DMS53 treated with DMSO at 0.1 percent for 48 hours (cell line): ENCODE results near the gene TBXAS1.

Source experiments
- DNase-seq: peaks from one replicate; lab custom pipeline; 2025; ENCODE audit not compliant: unreplicated experiment; lab: John Stamatoyannopoulos, UW

TBXAS1 gene

GRCh38 chr7:140018125-140019043 is 189.3 kb downstream of the TBXAS1 start:
- no peak for DNase-seq

GRCh38 chr7:140019172-140019571 is 190.1 kb downstream of the TBXAS1 start:
- no peak for DNase-seq

- no peak for DNase-seq
Measured at GRCh38 chr7:140019606-140020005, 190.5 kb downstream of the TBXAS1 start.

- no peak for DNase-seq
Measured at GRCh38 chr7:140021603-140022002, 192.5 kb downstream of the TBXAS1 start.

GRCh38 chr7:140022582-140023211 is 193.6 kb downstream of the TBXAS1 start:
- DNase-seq, result no peak

GRCh38 chr7:140023728-140024127 is 194.7 kb downstream of the TBXAS1 start:
- no peak for DNase-seq

- DNase-seq, result no peak
Measured at GRCh38 chr7:140024585-140024984, 195.5 kb downstream of the TBXAS1 start.

- no peak for DNase-seq
Measured at GRCh38 chr7:140025241-140025640, 196.2 kb downstream of the TBXAS1 start.

GRCh38 chr7:140025814-140026433 is 196.9 kb downstream of the TBXAS1 start:
- DNase-seq, result no peak

GRCh38 chr7:140026935-140027334 is 197.9 kb downstream of the TBXAS1 start:
- no peak for DNase-seq

GRCh38 chr7:140027858-140028257 is 198.8 kb downstream of the TBXAS1 start:
- no peak for DNase-seq

GRCh38 chr7:140028311-140028710 is 199.2 kb downstream of the TBXAS1 start:
- no peak for DNase-seq

GRCh38 chr7:140029072-140029471 is 200.0 kb downstream of the TBXAS1 start:
- no peak for DNase-seq

- DNase-seq, result no peak
Measured at GRCh38 chr7:140031364-140031763, 202.3 kb downstream of the TBXAS1 start.

GRCh38 chr7:140033036-140033435 is 204.0 kb downstream of the TBXAS1 start:
- no peak for DNase-seq

GRCh38 chr7:140033779-140034363 is 204.8 kb downstream of the TBXAS1 start:
- DNase-seq, result no peak

GRCh38 chr7:140034421-140034820 is 205.4 kb downstream of the TBXAS1 start:
- no peak for DNase-seq

GRCh38 chr7:140035400-140036223 is 206.5 kb downstream of the TBXAS1 start:
- no peak for DNase-seq

- DNase-seq, result no peak
Measured at GRCh38 chr7:140036224-140036962, 207.3 kb downstream of the TBXAS1 start.

GRCh38 chr7:140039066-140039465 is 210.0 kb downstream of the TBXAS1 start:
- DNase-seq, result no peak
